Peyer's patch (tissue), 4 donors: ENCODE data around the gene SMIM12. TPM values are rescaled to one million over a fixed set of nuclear protein-coding genes. Genes with fewer than 3 reads are reported as not detected.

Experiments used
- DNase-seq, 3 donors: peaks; one replicate each; pipeline ENCODE4 v3.0.0-alpha.2; 2017 to 2019
- H3K27ac ChIP-seq, 4 donors: fragments of 200-600 bp; sonication (generic); one replicate each; pipeline ENCODE4 v1.5.1; 2016 to 2019
- H3K27me3 ChIP-seq, 2 donors: fragments of 200-600 bp; sonication (generic); one replicate each; pipeline ENCODE4 v1.5.1; 2019
- H3K36me3 ChIP-seq, 3 donors: fragments of 200-600 bp; sonication (generic); one replicate each; pipeline ENCODE4 v1.5.1; 2016 to 2019
- H3K4me1 ChIP-seq, 4 donors: fragments of 200-600 bp; sonication (generic); one replicate each; pipeline ENCODE4 v1.5.1; 2016 to 2019
- H3K4me3 ChIP-seq, 4 donors: fragments of 200-600 bp; sonication (generic); 1 replicate in 3 of 4; 2 replicates in 1 of 4; pipeline ENCODE4 v1.5.1; 2016 to 2019; ENCODE audit warnings: mild to moderate bottlenecking in 1 of 4
- H3K9me3 ChIP-seq, 4 donors: fragments of 200-600 bp; sonication (generic); one replicate each; pipeline ENCODE4 v1.5.1; 2016 to 2019; ENCODE audit warnings: mild to moderate bottlenecking in 1 of 4
- CTCF ChIP-seq, 6 experiments: fragments of 450-650 bp in 4 of 6; fragments of 200-600 bp in 2 of 6; sonication (generic) in 1 of 6; IDR thresholded peaks; one replicate each; pipeline ENCODE4 v1.5.1; 2017 to 2019; ENCODE audit warnings: antibody characterized with exemption in 6 of 6, mild to moderate bottlenecking in 3 of 6, moderate library complexity in 1 of 6
- POLR2A ChIP-seq, 2 donors: fragments of 450-650 bp; IDR thresholded peaks; one replicate each; pipeline ENCODE4 v1.5.1; 2017; ENCODE audit warnings: antibody characterized with exemption in 2 of 2, mild to moderate bottlenecking in 2 of 2, moderate library complexity in 2 of 2
- total RNA-seq, 4 donors: library from RNA; depleted of rRNA; stranded (reverse); fragments of >200 nt; gene quantifications; one replicate each; pipeline ENCODE4 v1.1.0, GENCODE V29; 2016

SMIM12 gene
- total RNA-seq: 10 to 100 TPM; 10.7 to 40.3 (median 30.0) TPM

DNA sequence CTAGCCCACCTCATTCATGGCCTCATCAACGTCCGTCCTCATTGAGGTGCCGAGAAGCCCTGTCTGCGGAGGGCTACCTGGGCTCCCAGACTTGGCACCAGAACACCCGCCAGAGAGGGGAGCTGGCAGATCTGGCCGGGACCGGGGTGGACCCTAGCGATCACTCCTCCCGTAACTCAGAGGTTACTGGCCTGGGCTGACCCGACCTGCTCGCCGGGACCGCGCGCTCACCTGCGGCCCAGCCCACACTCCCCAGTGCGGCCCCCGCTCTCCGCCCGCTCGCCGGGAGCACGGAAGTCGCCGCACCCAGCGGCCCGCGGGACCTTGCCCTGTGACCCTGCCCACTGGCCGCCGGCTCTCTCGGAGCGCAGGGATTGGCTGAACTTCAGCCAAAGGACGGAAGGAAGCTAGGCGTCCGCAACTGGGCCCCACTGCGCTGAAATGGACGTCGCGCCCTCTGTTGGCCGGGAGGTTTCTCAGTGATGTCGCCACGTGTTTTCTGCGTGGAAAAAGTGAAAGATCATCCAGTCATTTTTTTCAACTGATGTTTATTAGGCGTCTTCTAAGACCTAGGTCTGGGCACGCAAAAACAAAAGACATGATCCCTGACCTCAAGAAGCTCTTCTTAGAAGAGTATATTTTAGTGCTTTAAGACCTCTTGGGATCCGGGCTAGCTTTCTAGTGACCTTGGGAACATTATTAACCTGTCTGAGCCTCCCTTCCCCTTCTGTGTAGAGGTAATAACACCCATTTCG is at the start of gene SMIM12:
TSS of gene SMIM12 (minus strand) at position 304 of the 755 bp plus-strand sequence. CDS start 3,772 bp downstream, outside the sequence.
- peak within 1 kb of the TSS; percentile 56 to 88 (median 81) for H3K4me3 ChIP-seq
- no peaks in the 10 kb centered on the region for H3K27me3 ChIP-seq
- peak; percentile 93 to 98 (median 96) for DNase-seq
- peak within 1 kb of the TSS; percentile 78 to 90 (median 84) for H3K27ac ChIP-seq
- TF ChIP-seq POLR2A (IDR thresholded peaks at IDR 0.05) (peak; percentile 96 to 97), CTCF (IDR thresholded peaks at IDR 0.05) (peak; percentile 83 to 96 (median 86))
- H3K4me1 ChIP-seq: peaks cover 0 to 19% (median 13%) of the 10 kb centered on the region in 4 donors
- no peaks in the 10 kb centered on the region for H3K9me3 ChIP-seq
- H3K36me3 ChIP-seq: peaks cover 0 to 14% (median 0%) of the 10 kb centered on the region in 3 donors

DNA sequence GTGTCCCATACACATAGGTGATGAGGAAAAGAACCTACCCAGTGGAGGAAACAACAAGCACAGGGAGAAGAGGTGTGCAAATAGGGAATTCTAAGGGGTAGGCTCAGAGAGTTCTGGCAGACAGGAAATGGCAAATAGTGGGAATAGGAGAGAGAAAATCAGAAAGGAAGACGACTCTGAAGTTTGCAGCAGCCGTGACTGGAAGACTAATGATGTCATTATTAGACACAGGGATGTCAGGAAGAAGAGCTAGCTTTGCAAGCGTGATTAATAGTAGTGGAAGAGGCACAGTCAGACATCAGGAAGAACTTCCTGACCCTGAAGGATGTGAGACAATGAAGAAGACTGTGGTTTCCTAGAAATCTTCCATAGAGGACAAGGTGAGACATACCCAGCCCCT is 48.8 kb upstream of the SMIM12 start:
- no peaks in the 10 kb centered on the region for H3K9me3 ChIP-seq
- no peaks in the 10 kb centered on the region for H3K4me1 ChIP-seq
- no peak for DNase-seq
- H3K27ac ChIP-seq: no peak overlapping the region
- TF ChIP-seq CTCF (IDR thresholded peaks at IDR 0.05) (no peak), POLR2A (IDR thresholded peaks at IDR 0.05) (no peak)
- no peak overlapping the region for H3K4me3 ChIP-seq
- H3K36me3 ChIP-seq: no peaks in the 10 kb centered on the region
- no peaks in the 10 kb centered on the region for H3K27me3 ChIP-seq

DNA sequence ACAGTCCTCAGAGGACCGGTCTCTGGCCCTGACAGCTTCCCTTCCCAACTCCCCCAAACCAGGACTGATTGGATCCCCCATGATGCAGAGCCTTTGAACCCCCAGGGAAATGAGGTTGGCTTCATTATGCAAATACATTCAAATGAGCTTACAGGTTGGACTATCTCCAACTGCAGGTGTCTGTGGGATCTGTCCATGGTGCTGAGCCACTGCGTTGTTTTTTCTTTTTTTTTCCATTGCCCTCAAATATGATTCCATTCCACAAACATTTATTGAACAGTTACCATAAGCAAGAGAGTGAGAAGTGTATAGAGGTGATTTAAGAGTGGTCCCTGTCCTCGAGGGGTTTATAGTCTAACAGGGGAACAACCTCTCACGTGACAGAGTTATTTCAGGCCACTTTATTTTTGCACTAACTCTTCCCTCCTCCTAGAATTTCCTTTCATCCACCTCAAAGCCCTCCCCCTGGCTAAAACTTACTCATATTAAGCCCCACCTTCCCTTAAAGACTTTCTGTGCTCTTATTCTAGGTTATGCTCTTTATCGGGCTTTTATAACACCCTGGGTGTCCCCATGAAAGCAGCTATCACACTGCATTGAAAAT is 48.0 kb upstream of the SMIM12 start:
- TF ChIP-seq POLR2A (IDR thresholded peaks at IDR 0.05) (no peak), CTCF (IDR thresholded peaks at IDR 0.05) (no peak)
- DNase-seq: no peak

GRCh38 chr1:34906756-34907155 is 47.2 kb upstream of the SMIM12 start:
- Histone ChIP-seq H3K27ac (no peak overlapping the region), H3K36me3 (no peaks in the 10 kb centered on the region), H3K27me3 (no peaks in the 10 kb centered on the region), H3K4me1 (no peaks in the 10 kb centered on the region), H3K4me3 (no peak overlapping the region), H3K9me3 (no peaks in the 10 kb centered on the region)
- no peak for TF ChIP-seq CTCF (IDR thresholded peaks at IDR 0.05)
- no peak for TF ChIP-seq POLR2A (IDR thresholded peaks at IDR 0.05)
- DNase-seq: no peak

More for the DNA sequence above, 48.0 kb upstream of the SMIM12 start:
- H3K27ac ChIP-seq: no peak overlapping the region
- no peaks in the 10 kb centered on the region for H3K27me3 ChIP-seq
- no peaks in the 10 kb centered on the region for H3K4me1 ChIP-seq
- H3K4me3 ChIP-seq: no peak overlapping the region
- H3K36me3 ChIP-seq: no peaks in the 10 kb centered on the region
- no peaks in the 10 kb centered on the region for H3K9me3 ChIP-seq

GRCh38 chr1:34906222-34906621 is 46.7 kb upstream of the SMIM12 start:
- TF ChIP-seq POLR2A (IDR thresholded peaks at IDR 0.05) (no peak), CTCF (IDR thresholded peaks at IDR 0.05) (no peak)
- no peak for DNase-seq
- H3K36me3 ChIP-seq: no peaks in the 10 kb centered on the region
- no peaks in the 10 kb centered on the region for H3K4me1 ChIP-seq
- H3K4me3 ChIP-seq: no peak overlapping the region
- H3K9me3 ChIP-seq: no peaks in the 10 kb centered on the region
- H3K27me3 ChIP-seq: no peaks in the 10 kb centered on the region
- H3K27ac ChIP-seq: no peak overlapping the region
